GM18858 (cell line): ENCODE results near the gene PRDM16.

Source experiments
- ATAC-seq: cut with Tn5 transposase; IDR thresholded peaks from one replicate; pipeline ENCODE4 v1.9.1; 2021; ENCODE audit not compliant: unreplicated experiment

Gene PRDM16

DNA sequence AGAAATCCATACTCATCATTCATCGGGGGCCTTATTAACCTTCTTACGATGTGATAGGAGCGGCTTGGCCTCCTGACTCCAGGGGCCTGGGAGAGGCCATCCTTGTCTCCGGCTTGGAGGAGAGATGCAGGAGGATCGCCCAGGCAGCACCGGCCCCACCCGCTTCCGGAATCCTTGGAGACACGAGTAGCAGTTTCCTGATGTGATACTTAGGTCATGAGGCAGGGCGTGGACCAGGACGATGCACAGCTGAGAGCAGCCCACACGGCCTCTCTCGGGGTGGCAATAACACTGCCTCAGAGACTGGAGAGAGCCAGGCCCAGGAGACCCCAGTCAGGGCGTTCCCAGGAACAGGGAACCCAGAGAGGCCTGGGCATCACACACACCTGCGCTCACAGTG is 221.9 kb downstream of the PRDM16 start:
- ATAC-seq: no peak

DNA sequence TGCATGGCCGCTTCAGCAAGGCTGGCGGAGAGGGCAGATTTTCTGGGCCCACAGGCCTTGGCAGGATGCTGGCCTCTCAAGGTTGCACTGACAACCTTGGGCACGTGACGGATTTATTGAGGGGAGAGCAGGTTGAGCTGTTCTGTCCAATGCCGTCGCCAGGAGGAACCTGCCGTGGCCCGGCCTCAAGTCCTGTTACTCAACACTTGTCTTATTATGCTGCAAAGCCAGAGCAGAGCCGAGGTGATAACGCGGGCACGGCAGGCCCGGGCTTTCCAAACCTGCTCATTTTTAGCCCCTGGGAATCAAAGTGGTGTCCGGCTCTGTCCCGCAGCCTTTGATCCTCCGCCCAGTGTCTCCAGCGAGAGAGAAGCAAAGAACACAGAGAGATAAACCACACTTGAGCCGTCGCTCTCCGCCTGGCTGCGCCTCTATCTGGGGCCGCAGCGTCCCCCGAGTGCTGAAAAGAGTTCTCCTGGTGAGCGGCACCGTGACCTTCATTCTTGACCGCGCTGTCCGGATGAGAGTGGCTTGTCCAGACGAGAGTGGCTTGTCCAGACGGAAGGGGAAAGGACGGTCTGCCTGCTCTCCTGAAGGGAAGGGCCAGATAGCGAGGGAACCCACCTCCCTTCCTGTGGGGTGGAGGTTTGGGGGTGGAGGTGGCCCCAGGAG is 223.2 kb downstream of the PRDM16 start:
- no peak for ATAC-seq

DNA sequence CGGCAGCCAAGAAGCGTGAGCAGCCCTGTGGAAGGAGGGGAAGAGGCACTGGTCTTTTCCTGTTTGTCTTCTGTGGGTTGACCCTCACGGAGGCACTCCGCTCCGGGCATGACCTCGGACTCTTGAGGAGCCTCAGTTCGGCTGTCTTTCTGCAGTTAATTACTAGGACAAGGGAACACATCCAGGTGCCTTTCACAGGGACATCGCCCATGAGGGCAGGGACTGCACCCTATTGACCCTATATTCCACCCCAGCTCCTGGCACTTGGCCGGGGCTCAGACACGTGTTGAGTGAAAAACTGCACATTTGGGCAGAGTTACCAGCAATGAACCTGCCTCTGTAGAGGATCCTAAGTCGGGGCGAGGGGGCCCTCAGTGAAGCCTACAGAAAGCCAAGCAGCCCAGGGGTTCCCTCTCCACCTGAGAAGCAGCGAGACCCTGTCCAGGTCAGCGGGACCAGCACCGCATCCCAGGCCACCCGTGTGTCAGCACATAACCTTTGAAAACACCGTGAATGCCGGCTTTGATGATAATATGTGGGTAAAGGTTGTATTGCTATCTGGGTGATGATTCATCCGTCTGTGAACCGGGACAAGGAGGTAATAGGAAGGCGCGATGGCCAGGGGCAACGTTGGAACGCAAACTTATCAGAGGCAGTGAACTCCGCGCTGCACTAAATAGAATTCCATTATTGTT is 224.0 kb downstream of the PRDM16 start:
- no peak for ATAC-seq

DNA sequence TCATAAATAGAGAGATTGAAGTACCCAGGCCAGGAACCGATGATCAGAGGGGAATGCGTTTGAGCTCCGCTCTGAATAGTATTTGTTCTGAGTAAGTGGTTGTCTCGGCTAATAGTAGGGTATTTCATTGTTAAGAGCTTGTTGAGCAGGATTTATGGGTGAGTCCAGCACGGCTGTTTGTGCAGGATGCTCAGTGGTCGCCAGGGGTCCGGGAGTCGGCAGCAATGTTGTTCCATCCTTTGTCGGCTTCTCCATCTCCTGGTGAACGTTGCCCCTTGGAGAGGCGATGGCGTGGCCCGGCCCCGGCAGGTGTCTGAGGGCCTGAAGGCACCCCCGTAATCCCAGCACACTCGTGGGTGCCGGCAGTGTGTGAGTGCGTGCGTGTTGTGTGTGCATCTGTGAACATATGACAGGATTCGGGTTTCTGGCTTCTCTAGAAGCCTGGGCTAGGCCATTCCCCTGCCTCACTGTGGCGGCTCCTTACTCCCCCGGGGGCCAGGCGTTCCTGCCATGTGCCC is 224.6 kb downstream of the PRDM16 start:
- ATAC-seq: no peak

DNA sequence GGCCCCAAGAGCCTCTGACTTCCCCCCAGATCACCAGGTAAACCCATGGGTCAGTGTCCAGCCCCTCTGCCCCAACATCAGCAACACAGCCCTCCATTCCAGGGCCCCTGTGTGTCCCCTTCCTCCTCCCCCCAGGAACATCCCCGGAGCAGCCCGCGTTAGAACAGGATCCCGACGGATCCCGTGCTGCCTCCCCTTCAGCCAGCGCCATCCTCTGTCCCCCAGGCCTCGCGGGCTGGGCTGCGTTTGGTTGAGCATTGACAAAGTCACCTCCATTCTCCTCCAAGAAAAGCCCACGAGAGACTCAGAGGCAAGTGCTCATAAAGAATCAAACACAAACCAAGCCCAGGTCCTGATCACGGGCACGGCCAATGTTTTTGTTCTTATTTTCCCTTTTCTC is 225.4 kb downstream of the PRDM16 start:
- no peak for ATAC-seq

DNA sequence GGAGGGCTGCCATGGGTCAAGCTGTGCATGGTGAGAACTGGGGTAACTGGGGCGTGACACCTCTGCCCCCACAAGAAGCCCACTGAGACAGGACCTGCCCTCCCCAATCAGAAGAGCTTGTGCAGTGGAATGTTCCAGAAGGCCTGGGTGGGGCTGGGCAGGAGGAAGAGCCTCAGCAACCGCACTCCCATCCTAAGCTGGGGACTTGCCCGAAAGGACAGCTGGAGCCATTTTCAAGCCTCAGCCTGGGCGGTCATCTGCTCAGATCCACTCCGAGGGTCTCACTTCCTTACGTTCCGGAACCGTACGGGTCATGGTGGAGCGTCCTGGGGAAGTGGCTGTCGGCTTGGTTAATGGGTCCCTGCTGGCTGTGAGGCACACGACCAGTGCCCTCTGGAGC is 226.8 kb downstream of the PRDM16 start:
- ATAC-seq: no peak

DNA sequence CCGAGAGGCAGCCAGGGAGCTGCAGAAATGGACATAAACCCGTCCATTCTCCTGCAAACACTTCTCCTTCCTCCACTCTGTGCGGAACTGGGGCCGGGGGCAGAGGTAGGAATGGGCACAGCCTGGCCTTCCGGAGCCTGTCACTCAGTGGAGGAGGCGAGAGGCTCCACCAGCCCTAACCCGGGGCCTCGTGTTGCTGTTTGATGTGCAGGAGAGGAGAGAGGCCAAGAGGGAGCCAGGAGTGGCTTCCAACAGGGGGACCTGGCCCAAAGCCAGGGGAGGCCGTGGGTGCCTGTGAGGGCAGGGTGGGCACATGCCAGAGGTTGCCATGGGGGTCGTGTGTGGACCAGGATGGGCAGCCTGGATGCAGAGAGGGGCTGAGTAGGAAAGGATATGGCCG is 227.3 kb downstream of the PRDM16 start:
- ATAC-seq: no peak

DNA sequence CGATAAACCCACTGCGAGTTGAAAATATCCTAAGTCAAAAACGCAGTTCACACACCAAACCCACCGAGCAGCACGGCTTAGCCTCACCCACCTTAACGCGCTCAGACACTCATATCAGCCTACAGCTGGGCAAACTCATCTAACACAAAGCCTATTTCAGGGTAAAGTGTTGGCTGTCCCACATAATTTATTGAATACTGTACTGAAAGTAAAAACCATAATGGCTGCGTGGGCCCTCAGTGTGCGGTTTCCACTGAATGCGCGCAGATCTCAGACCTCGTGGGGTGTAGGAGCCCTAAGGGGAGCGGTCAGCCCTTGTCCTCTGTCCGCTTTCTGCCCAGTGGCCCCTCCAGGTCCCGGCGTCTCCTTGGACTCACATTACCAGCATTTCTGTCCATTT is 227.8 kb downstream of the PRDM16 start:
- no peak for ATAC-seq

DNA sequence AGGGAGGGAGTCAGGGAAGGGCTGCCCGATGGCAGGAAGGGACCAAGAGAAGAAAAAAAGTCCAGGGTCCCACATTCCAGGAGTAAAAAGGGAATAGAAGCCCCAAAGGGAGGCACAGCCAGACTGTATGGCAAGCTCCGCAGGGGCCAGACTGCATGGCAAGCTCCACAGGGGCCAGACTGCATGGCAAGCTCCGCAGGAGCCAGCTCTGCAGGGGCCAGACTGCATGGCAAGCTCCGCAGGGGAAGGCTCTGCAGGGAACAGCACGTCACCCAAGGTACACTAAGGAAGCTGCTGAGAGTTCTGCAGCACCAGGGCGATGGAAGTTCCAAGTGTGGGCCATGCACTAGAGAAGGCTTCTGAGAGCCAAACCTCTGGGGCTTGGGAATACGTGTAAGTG is 228.8 kb downstream of the PRDM16 start:
- no peak for ATAC-seq

DNA sequence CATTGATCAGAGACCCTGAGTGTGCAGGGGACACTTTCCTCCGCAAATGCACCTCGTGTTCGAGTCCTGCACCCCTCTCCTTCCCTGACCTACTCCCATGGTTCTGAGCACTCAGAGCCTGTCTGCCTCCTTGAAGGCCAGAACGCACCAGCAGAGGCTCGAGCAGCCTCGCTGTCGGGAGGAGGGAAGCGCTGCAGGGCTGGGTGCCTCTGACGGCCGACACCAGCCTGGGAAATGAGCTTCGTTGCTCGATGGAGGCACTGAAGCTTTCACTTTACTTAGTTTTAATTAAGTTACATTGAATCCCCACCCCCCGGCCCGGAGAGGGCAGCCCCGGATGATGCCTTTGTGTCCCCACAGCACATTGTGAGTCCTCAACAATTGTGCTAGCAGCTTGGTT is 229.2 kb downstream of the PRDM16 start:
- no peak for ATAC-seq

DNA sequence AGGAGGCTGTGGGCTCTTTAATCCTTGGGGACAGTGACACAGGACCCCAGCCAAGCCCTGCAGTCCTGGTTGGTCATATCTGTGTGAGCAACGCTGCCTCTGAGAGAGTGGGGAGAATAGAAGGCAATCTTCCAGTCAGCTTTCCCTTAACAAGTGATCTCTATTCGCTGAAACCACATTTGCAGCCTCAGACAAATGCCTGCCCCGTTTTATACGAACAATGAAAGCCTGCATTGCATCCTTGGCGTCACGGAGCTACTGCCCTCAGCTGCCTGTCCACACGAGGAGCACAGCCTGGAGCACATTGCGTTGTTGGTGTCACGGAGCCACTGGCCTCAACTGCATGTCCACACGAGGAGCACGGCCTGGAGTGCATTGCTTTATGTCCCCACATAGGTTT is 235.2 kb downstream of the PRDM16 start:
- ATAC-seq: no peak

DNA sequence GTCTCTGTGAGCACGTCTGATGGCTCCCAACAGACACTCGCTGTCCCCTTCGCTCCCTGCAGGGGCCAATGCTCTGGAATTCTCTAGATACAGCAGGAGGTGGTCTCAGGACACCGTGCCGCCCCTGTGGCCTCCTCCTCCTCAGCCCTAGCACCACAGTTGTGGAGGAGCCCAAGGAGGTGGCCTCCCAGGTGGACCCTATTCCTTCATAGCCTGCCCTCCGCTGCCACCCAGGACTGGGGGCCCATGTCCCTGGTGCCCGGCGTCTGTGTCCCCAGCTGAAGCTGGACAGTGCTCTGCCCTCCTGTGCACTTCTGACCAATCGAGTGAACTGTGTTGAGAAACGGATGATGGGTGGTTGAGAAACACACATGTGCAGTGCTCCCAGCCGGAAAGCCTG is 235.7 kb downstream of the PRDM16 start:
- ATAC-seq: no peak

DNA sequence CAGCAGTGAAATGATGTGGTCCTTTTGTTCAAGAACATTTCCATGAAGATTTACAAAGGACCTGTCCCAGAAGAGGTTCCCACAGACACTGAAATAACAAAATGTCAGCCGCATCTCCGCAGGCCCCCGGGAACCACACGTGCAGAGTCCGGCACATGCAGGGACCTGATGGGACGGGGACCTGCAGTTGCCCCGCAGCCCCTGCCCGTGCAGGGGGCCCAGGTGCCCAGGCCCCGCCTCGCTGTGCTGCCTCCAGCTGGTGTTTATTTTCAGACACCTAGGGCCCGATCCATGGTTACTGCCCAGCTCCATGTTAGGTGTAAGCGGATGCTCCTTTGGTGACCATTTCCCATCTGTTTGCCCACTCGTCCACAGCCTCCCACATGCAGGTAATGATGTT is 236.2 kb downstream of the PRDM16 start:
- ATAC-seq: no peak

DNA sequence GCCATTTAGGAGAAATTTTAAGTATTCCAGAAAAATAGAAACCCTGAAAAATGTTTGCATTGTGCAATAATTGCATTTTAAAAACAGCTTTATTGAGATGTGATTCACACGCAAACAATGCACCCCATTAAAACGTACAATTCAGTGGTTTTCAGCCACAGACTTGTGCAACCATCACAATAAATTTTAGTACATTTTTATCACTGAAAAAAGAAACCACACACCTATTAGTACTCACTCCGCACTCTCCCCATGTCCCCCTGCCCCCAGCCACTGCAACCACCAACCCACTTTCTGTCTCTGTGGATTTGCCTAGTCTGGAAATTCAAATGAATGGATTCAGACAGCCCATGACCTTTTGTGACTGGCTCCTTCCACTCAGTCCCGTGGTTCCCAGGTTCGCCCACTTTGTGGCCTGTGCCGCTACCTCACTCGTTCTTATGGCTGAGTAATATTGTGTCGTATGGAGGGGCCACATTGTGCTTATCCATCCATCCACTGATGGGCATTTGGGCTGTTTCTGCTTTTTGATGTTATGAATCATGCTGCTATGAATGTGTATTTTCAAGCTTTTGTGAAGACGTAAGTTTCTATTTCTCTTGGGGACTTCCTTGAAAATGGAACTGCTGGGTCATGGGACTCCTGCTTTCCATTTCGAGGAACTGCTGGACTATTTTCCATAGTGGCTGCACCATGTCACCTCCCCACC is 237.7 kb downstream of the PRDM16 start:
- no peak for ATAC-seq

DNA sequence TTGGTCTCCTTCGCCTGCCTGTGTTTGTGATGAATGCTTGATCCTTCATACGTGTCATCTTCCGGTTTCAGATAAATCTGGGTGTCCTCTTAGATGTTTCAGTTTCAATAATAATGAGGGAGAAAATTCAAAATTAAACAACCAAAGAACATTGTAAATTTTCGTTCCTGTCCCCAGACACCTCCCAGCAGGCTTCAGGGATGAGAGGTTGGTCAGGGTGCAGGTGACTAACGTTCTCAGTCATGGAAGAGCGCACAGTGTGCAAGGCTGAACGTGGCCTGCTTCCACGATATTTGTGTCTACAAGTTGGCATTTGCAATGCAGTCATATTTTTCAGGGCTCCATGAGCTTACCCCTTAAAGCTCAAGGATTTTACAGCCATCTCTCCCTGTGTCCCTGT is 238.4 kb downstream of the PRDM16 start:
- ATAC-seq: no peak

DNA sequence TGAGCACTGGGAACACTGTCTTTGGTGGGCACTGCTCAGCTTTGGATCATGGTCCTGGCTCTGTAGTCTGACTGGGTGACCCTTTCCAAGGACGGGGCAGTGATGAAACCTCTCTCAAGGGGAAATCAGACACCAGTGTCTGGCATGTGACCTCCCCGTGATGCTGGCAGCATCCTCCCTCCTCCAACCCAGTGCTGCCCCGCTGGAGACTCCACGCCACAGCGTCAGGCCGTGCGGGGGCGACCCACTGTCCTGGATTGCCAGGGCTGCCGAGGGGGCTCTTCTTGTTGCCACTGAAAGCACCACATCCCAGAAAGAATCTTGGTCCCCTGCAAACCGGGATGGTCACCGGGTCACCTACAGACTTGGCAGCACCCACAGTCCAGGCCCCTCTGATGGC is 239.1 kb downstream of the PRDM16 start:
- no peak for ATAC-seq

DNA sequence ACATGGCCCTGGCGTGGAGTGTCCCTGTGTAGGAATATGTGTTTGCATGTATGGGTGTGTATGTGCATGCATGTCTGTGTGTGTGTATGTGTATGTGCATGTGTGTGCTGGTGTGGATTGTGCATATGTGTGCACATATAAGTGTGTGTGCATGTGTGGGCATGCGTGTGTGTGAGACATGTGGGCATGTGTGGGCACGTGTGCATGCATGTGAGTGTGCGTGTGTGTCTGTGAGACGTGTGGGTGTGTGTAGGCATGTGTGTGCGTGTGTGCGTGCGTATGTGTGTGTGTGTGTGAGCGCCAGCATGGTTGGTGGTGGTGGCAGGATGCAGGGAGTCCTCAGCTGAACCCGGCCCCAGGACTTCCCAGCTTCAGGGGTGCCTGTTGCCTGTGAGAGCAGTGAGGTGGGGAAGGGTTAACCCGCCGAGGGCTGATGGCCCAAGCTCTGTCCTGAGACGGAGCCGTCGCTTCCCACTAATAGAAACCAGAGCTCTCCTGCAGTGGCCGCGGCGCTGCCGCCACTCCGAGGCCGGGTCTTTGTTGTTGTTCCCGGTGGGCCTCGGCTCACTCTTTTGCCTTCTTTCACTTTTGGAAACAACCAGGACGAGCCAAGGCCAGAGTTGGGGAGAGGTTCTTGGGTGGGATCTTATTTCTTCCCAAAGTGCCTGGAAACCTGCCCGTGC is 241.9 kb downstream of the PRDM16 start:
- ATAC-seq: no peak

DNA sequence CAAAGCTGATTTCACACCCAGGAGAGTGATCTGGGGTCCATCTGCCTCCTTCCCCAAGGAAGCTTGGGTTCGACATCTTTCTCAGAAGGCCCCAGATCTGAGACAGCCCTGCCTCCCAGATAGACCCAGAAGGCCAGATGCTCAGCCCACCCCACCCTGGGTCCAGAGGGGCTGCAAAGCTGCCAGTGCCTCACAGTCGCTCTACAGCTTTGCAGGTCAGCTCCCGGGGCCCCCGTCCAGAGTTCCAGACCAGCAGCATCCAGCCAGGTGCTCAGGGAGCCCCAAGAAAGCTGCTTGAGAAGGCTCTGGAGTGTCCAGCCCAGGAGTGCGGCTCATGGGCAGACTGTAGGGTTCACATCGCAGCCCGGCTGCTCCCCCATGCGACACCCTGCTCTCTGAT is 242.7 kb downstream of the PRDM16 start:
- ATAC-seq: no peak

DNA sequence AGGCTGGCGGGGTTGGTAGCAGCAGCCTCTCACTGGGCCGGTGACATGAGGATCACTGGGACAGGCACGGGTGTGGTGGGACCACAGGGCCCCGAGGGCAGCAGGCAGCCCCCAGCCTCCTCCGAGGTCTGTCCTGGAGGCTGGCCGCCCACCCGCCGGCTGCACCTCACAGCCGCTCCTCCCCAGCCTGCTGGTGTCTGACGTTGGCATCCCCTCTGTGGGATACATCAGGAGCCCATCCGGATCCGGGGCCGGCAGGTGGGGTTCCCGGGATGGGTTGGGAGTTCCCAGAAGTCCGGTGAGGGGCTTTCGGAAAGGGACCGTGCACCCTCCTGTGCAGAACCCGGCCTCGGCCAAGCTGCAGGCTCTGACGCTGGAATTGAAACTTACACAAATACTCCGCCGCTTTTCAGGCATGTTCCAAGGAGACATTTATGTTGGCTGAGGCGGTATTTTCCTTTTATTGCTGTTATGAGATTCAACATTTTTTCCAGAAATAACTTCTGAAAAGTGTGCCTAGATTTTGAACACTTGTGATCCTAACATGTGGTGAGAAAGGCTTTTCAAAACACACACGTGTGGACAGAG is 243.4 kb downstream of the PRDM16 start:
- no peak for ATAC-seq

DNA sequence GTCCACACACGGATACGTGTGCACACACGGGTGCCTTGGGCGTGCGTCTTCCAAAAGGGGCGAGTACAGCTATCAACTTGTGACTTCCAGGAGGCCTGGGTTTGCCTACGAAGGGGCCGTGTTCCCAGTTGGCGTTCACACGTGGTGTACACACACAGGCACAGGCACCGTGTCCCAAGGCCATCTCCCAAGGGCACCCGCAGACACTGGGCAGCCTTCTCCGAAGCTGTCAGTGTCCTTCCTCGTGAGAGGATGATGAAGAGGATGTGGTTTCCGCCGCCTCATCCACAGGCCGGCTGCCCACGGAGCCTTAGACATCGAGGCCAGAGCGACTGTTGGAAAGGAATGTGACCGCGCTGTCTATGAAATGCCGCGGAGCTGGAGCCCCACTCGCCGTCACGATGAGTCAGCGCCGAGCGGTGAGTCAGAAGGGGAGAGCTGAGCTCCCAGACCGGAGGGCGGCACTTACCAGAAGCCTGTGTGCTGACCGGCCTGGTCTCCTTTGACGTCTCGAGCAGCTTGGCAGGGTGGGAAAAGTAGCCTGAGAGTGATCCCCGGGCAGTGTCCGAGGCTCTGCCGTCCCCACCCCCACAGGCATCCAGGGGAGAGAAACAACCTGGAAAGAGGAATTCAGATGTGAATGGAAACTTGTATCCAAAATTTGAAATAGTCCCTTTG is 244.0 kb downstream of the PRDM16 start:
- ATAC-seq: no peak

DNA sequence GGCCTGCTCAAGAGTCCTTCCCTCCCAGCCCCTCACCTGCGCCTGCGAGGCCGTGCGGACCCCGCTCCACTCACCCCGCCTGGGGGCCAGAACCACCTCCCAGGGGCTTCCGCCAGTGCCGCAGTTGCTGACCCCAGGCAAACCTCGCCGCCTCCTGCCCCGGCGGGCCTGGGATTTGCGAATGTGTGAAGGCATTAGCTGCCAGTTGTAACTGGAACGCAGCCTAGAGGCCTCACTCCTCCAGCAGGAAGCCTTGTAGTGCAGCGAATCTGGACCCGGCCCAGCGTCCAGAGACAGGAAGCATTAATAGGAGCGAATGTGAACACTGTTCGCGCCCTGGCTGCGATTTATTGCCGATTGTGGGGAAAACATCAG is 244.6 kb downstream of the PRDM16 start:
- no peak for ATAC-seq
